Fibroblast of skin of abdomen (primary cell): ENCODE measurements around the gene S100A3.
"Not testable (repeated sequence)": the region's sequence is repeated elsewhere in the genome, so short reads cannot be mapped to it uniquely, and the experiment has no call there.

Experiments
- DNase-seq: peaks from one replicate; pipeline ENCODE4 v3.0.0-alpha.2; 2013

Gene S100A3

GRCh38 chr1:153534925-153535241 is 14.2 kb downstream of the S100A3 start:
- DNase-seq: no peak

- DNase-seq: peak; percentile 33
These were observed 14.7 kb downstream of the S100A3 start for GRCh38 chr1:153534226-153534924.

- DNase-seq: peak; percentile 94
These were observed 15.3 kb downstream of the S100A3 start for GRCh38 chr1:153533689-153534201.

- DNase-seq: peak; percentile 89
These were observed 16.1 kb downstream of the S100A3 start for GRCh38 chr1:153532769-153533599.

DNA sequence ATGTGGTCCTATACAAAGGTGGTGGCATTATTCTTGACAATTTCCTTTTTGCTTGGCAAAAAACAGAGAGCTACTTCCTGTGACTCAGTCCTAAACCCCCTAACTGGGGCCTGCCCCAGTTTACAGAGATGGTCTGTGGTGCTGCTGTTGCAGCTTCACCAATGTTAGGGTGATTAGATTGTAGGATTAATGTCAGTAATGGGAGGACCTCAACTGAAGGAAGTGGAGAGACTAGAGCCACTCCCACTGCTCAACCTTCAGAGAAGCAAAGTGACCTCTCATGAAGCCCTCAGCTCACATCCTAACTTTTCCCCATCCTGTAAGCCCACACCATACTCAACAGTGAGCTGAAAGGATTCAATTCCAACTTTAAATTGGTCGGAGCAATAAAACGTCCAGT is 16.9 kb downstream of the S100A3 start:
- DNase-seq: no peak

DNA sequence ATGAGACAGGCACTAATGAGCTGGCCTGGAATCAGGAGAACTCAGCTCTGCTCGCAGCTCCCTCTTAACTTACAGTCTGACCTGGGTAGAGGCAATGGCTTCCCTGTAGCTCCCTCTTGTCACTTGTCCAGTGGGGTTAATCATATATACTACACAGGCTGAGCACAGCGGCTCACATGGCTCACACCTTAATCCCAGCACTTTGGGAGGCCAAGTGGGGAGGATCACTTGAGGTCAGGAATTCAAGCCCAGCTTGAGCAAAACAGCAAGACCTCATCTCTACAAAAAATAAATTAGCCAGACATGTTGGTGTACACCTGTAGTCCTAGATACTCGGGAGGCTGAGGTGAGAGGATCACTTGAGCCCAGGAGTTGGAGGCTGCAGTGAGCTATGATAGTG is 17.4 kb downstream of the S100A3 start:
- no peak for DNase-seq

DNA sequence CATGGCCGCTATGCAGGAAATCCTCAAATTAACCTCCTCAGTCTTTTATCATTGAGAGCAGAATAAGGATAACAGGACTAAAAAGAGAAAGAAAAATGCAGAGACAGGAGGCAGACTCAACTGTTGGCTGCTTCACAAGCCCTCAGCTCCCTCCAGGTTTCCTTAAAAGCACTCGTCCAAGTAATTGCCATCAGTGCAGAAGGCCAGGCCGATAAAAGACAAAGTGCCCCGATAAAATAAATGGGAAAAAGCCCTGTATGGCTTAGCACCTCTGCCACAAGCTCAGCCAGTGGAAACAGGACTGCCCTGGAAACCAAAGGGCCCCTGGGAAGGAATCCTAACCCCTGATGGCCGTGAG is 21.4 kb downstream of the S100A3 start:
- no peak for DNase-seq

DNA sequence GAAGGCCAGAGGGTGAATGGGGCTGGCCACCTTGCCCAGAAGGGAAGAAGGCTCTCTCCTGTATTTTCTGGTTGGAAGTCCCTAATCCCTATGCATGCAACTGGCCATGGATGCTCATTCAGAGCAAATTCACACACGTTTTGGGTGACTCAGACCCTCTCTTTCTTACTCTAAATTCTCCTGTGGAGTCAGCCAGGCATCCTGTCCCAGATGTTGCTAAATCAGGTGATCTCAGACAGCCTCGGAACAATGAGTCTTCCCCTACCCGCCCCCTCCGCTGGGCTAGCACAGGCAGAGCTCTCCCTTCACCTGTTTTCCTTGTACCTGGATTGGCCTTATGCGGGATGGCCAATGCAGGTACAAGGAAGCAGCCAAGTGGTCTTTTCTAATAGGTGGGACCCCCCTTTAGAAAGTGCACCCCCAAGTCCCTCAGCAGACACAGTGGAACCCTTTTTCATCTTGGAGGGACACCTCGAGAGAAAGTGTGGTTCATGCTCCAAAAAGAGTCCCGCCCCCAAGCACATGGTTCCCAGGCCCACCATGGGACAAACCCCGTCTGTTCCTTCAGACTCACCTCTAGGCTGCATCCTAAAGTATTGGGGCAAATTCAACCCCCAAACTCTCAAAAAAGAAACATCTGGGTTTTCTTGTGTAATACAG is 21.9 kb downstream of the S100A3 start:
- peak; percentile 42 for DNase-seq

GRCh38 chr1:153526132-153526543 is 22.9 kb downstream of the S100A3 start:
- no peak for DNase-seq

DNA sequence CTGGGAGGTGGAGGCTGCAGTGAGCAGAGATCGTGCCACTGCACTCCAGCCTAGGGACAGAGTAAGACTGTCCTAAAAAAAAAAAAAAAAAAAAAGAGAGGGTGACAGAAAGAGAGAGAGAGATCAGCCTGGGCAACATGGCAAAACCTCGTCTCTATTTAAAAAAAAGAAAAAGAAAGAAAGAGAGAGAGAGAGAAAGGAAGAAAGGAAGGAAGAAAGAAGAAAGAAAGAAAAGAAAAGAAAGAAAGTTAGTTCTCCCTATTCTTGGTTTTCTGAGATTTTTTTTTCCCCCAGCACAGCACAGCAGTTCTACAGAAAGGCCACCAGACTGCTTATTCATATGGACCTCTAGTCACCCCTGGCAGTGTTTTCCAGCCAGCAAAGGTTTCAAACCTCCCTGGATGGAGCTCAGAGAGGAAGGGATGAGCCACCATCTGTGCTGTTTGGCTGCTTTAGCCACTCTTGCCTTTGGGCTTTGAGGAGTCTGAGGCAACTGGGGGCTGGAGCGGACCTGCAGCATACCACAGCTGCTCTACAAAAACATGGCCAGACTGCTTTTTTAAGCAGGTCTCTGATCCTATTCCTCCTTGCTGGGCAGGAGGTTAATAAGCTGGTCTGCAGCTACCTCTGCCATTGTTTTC is 23.9 kb downstream of the S100A3 start:
- DNase-seq: no peak

GRCh38 chr1:153522353-153523048 is 26.6 kb downstream of the S100A3 start:
- DNase-seq: not testable (repeated sequence)

- DNase-seq: not testable (repeated sequence)
These were observed 27.2 kb downstream of the S100A3 start for GRCh38 chr1:153521808-153522207.

GRCh38 chr1:153520818-153521476 is 28.1 kb downstream of the S100A3 start:
- no peak for DNase-seq

- DNase-seq: not testable (repeated sequence)
These were observed 28.8 kb downstream of the S100A3 start for GRCh38 chr1:153520137-153520691.

GRCh38 chr1:153519242-153519641 is 29.8 kb downstream of the S100A3 start:
- no peak for DNase-seq

GRCh38 chr1:153515504-153516394 is 33.3 kb downstream of the S100A3 start:
- DNase-seq: no peak

DNA sequence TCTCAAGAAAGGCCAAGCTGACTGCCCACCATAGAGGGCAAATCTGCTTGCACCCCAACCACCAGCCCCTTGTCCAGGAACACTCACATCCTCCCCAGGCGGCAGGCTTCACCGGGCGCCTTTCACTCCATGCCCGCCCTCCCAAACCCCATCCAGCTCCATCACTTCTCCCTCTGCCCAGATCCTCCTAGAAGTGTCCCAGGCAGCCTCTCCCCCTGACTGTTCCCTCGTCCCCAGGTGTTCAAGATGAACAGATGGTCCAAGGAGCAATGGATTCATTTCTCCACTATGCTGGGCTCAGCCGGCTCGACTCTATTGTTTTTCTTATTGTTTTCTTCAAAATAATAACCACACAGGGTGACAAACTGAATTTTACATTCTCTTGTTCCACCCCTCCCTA is 35.4 kb downstream of the S100A3 start:
- no peak for DNase-seq

GRCh38 chr1:153513023-153513422 is 36.0 kb downstream of the S100A3 start:
- no peak for DNase-seq

DNA sequence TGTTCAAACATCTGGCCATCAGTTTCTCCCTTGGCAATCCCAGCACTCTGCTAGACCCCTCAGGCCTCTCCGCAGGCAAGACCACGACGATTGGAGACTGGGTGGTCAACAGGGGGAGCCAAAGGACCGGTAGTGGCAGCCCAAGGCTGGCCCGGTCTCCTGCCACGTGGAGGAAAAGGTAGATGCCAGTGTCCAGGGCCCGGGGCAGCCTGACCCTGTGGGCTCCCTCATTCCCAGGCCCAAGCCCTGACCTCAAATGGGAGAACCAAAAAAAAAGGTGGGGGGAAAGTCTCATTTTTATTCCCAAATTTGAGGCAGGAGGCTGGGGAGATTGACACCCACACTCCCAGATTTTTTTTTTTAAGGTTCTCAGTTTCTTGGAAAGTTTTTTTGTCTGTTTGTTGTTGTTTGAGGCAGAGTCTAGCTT is 38.1 kb downstream of the S100A3 start:
- peak; percentile 77 for DNase-seq

DNA sequence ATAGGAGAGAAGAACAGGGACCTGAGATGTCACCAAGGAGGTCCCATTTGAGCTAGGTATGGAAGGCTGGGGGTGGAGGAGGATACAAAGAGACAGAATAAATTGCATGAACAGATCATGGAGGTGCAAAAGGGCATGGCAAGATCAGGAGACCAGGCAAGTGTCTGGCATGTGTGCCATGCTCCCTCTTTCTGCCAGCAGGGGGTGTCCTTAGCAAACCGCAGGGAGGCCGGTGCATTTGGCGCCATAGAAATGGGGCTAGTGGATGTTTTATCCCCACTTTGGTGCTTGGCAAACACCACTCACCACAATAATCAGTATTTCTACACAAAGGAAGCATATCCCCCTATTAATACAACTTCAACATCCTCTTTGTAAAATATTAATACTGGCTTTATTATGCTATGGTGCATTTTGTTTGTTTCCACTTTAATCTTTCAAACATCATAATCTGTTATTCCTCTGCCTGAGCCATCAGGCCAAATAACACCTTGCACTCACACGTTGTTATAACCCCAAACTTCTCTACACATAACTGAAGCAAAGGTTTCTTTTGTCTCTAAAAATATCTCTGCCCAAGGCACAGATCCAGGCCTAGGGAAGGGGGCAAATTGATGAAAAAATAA is 39.2 kb downstream of the S100A3 start:
- peak; percentile 27 for DNase-seq
